ENCODE data around the gene MCC.

The MCC gene

GRCh38 chr5:113487781-113488644, at the start of gene MCC:
TSS of gene MCC (minus strand) at chr5:113488453.
- peak; percentile 13 for DNase-seq
- in situ Hi-C loops (cut with MboI; ENCODE audit: low pct_unique_long_range_greater_than_20kb, low sequenced_read_pairs), result no loop called here

DNA sequence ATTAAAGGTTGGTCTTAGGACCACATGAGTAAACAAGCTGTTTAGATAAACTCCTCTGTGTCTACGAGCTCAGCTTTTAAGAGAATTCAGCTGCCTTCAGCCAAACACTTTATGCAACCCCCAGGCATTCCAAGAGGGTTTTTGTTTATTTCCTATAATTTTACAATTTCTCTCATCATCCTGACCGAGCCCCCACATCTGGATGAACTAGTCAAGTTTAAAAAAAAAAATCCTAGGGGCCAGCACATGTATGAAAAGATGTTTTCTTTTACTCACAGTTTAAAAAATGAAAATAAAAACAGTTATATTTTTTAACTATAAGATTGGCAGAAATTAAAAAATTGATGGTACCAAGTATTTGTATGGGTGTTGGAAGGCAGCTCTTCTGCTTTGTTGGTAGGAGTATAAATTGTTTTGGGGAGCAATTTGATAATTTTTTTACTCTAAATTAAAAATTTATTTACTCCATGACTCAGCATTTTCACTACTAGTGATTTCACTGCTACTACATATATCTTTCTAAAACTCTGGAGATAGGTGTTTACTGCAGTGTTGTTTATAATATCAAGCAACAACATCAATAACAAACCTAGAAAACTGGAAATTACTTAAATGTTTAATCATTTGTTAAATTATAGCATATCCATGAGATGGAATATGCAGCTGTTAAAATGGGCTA, 43.4 kb upstream of the MCC start:
- DNase-seq, result no peak
- in situ Hi-C loops (cut with MboI; ENCODE audit: low pct_unique_long_range_greater_than_20kb, low sequenced_read_pairs), result no loop called here

DNA sequence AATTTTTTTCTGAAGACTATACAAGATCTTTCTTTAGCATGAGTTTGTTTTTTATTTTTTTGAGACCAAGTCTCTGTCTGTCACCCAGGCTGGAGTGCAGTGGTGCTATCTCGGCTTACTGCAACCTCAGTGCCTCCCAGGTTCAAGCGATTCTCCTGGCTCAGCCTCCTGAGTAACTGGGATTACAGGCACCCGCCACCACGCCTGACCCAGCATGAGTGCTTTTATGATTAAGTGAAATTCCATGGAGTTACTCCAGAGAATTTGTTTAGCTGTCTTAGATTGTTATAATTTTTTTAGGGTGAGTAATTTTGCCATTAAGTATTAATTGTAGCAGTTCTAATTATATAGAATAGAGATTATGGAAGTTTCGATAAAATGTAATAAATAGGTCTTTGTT, 39.5 kb upstream of the MCC start:
- no peak for DNase-seq
- in situ Hi-C loops (cut with MboI; ENCODE audit: low pct_unique_long_range_greater_than_20kb, low sequenced_read_pairs), result no loop called here

DNA sequence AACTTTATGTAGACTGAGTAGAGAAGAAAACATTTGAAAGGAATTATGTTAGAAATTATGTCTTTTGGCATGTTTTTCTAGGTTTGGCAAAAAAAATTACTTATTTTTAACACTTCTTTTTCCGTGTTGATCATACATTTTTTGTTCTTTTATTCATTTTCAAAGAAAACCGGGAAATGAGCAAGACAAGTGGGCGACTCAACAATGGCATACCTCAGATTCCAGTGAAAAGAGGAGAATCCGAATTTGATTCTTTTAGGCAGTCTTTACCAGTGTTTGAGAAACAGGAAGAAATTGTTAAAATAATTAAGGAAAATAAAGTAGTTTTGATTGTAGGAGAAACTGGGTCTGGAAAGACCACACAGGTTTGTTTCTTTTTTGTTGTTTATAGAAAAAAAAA, 38.2 kb upstream of the MCC start:
- in situ Hi-C loops (cut with MboI; ENCODE audit: low pct_unique_long_range_greater_than_20kb, low sequenced_read_pairs), result no loop called here
- DNase-seq, result no peak

- peak; percentile 69 for DNase-seq
- in situ Hi-C loops (cut with MboI; ENCODE audit: low pct_unique_long_range_greater_than_20kb, low sequenced_read_pairs), result loop anchor here (25.0 kb wide), 1 partner anchor 188 kb away; no protein-coding TSS in a partner anchor
Measured at GRCh38 chr5:113524927-113525326, 36.7 kb upstream of the MCC start.

GRCh38 chr5:113523168-113523567, 34.9 kb upstream of the MCC start:
- no peak for DNase-seq
- in situ Hi-C loops (cut with MboI; ENCODE audit: low pct_unique_long_range_greater_than_20kb, low sequenced_read_pairs), result loop anchor here (25.0 kb wide), 1 partner anchor 186 kb away; no protein-coding TSS in a partner anchor

- in situ Hi-C loops (cut with MboI; ENCODE audit: low pct_unique_long_range_greater_than_20kb, low sequenced_read_pairs), result loop anchor here (25.0 kb wide), 1 partner anchor 184 kb away; no protein-coding TSS in a partner anchor
- no peak for DNase-seq
Measured at GRCh38 chr5:113520899-113521298, 32.6 kb upstream of the MCC start.

DNA sequence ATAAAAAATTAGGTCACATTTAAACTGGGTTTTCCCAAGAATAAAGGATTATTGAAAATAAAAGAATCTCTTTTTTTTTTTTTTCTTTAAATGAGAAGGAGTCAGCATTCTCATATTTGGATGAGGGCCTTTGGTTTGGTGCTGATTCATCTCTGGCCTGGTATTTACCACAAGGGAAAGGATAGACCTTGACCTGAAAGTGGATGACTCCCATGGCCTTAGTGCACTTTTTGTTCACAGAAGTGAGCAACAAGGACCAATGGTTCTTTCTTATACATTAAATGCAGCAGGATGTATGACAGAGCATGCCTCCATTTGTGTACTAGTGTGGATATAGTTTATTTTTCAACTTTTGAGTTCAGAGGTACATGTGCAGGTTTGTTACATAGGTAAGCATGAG, 32.2 kb upstream of the MCC start:
- in situ Hi-C loops (cut with MboI; ENCODE audit: low pct_unique_long_range_greater_than_20kb, low sequenced_read_pairs), result loop anchor here (25.0 kb wide), 1 partner anchor 183 kb away; no protein-coding TSS in a partner anchor
- no peak for DNase-seq

GRCh38 chr5:113519412-113519811, 31.2 kb upstream of the MCC start:
- no peak for DNase-seq
- in situ Hi-C loops (cut with MboI; ENCODE audit: low pct_unique_long_range_greater_than_20kb, low sequenced_read_pairs), result loop anchor here (25.0 kb wide), 1 partner anchor 182 kb away; no protein-coding TSS in a partner anchor

GRCh38 chr5:113518884-113519283, 30.6 kb upstream of the MCC start:
- in situ Hi-C loops (cut with MboI; ENCODE audit: low pct_unique_long_range_greater_than_20kb, low sequenced_read_pairs), result loop anchor here (25.0 kb wide), 1 partner anchor 182 kb away; no protein-coding TSS in a partner anchor
- DNase-seq, result no peak

DNA sequence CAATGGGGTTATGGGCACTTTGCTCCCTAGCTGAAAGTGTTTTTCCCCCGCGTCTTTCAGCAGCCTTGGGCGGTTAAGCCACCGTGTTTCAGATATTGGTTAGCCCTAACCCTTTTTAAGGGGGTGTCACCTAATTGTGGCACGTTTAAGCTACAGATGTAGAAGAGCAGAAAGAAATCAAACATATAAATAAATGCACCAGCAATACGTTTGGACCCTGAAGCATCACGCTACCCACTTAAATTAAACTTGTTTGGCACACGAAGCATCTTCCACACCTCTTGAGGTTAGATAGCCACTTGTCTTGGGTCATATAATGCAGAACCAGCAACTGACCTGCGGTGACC, 26.0 kb upstream of the MCC start:
- in situ Hi-C loops (cut with MboI; ENCODE audit: low pct_unique_long_range_greater_than_20kb, low sequenced_read_pairs), result loop anchor here (25.0 kb wide), 1 partner anchor 177 kb away; no protein-coding TSS in a partner anchor
- peak; percentile 17 for DNase-seq

- DNase-seq, result peak; percentile 93
- in situ Hi-C loops (cut with MboI; ENCODE audit: low pct_unique_long_range_greater_than_20kb, low sequenced_read_pairs), result loop anchor here (25.0 kb wide), 1 partner anchor 176 kb away; no protein-coding TSS in a partner anchor
Measured at GRCh38 chr5:113513384-113514288, 25.4 kb upstream of the MCC start, which contains the start of gene YTHDC2. TSS of gene YTHDC2 (plus strand) at chr5:113513694. CDS start at chr5:113513896, 202 bp downstream.

DNA sequence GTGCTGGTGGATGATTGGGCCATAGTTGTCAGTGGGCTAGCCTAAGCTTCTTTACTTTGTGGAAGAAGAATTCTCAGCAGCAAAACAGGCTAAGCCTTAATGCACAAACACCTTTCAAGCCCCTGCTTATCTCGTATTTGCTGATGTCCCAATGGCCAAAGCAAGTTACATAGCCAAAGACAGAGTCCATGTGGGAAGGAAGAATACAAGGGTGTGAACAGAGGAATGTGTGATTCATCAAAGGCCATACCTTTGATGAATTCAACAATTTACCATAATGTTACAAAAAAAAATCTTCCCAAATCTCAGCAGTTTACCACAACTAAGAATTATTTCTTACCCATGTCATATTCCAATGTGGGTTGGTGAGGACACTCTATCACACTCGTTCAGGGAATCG, 24.1 kb upstream of the MCC start:
- no peak for DNase-seq
- in situ Hi-C loops (cut with MboI; ENCODE audit: low pct_unique_long_range_greater_than_20kb, low sequenced_read_pairs), result loop anchor here (25.0 kb wide), 1 partner anchor 175 kb away; no protein-coding TSS in a partner anchor

DNA sequence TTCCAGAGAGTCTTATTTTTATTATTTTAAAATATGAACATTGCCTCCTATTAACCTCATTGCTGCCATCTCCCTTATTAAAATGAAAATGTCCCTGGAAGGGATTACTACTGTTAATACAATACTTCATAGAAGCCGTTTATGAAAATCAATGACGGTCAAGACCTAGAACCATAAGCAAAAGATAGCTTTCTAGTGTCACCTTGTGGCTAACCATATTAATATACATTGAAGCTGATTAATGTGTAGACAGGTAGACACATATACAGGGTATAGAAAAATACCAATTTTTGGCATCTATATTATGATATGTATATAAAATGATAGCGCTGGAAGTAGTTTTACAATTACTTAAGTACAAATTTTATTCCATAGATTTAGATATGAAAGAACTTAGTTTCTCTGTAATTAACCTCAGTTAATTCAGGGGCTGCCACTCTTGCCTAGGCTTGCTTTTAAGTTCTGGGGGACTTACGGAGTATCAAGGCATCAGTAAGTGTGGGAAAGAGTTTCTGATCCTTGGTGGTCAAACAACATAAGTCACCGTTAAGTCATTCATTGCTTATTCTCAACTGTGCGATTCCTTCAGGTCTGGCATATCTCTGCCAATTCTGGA, 22.7 kb upstream of the MCC start:
- peak; percentile 29 for DNase-seq
- in situ Hi-C loops (cut with MboI; ENCODE audit: low pct_unique_long_range_greater_than_20kb, low sequenced_read_pairs), result loop anchor here (25.0 kb wide), 1 partner anchor 174 kb away; no protein-coding TSS in a partner anchor

DNA sequence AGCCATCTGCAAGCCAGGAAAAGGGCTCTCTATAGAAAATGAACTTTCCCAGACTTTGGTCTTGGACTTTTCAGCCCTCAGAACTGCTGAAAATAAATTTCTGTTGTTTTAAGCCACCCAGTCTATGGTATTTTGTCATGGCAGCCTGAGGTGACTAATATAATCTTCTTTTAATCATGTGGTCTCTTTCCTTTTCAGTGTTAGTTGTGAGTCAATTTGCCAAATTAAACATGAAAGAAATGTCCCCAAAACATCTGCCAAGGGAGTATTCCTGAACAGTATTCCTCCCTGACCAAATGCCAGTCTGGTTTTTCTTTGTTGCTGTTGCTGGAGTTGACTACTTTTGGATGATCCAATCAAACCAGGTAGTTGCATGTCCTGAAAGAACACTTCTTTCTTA, 20.5 kb upstream of the MCC start:
- DNase-seq, result no peak
- in situ Hi-C loops (cut with MboI; ENCODE audit: low pct_unique_long_range_greater_than_20kb, low sequenced_read_pairs), result loop anchor here (25.0 kb wide), 1 partner anchor 171 kb away; no protein-coding TSS in a partner anchor

DNA sequence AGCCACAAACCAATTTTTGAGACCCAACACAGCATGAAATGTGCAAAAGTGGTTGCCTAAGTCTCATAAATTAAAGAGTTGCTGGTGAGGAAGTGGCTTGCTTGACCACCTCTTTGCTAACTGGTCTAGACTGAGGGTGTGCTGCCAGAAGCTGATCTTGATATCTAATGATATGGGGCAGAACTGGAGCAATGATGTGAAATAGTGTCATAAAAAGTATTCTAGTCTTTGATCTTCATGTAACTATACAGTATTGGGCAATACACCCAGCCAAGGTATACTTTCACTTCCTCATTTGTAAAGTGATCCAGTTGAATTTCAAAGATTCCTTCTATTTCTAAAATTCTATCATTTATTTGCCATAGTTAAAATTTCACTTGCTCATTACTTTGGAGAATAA, 19.3 kb upstream of the MCC start:
- DNase-seq, result peak; percentile 35
- in situ Hi-C loops (cut with MboI; ENCODE audit: low pct_unique_long_range_greater_than_20kb, low sequenced_read_pairs), result loop anchor here (25.0 kb wide), 1 partner anchor 170 kb away; no protein-coding TSS in a partner anchor

DNA sequence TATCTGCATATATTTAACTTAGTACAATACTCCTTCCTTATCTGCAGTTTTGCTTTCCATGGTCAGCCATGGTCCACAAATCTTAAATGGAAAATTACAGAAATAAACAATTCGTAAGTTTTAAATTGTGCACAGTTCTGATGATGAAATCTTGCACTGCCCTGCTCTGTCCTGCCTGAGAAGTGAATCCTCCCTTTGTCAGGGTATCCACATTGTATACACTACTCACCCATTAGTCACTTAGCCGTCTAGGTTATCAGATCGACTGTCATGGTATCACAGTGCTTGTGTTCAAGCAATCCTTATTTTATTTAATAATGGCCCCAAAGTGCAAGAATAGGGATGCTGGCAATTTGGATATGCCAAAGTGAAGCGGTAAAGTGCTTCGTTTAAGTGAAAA, 16.9 kb upstream of the MCC start:
- in situ Hi-C loops (cut with MboI; ENCODE audit: low pct_unique_long_range_greater_than_20kb, low sequenced_read_pairs), result loop anchor here (25.0 kb wide), 1 partner anchor 168 kb away; no protein-coding TSS in a partner anchor
- DNase-seq, result no peak

GRCh38 chr5:113503146-113503545, 14.9 kb upstream of the MCC start:
- in situ Hi-C loops (cut with MboI; ENCODE audit: low pct_unique_long_range_greater_than_20kb, low sequenced_read_pairs), result loop anchor here (25.0 kb wide), 1 partner anchor 166 kb away; no protein-coding TSS in a partner anchor
- DNase-seq, result no peak
